ENCODE measurements around the gene NR4A2. TPM values are rescaled to one million over a fixed set of nuclear protein-coding genes. Genes with fewer than 3 reads are reported as not detected.

The NR4A2 gene
- total and polyA plus RNA-seq, 12 donors: 1.1 to 31.2 (median 5.3) TPM

GRCh38 chr2:156325688-156326525, 6.6 kb downstream of the NR4A2 start:
- ATAC-seq (no peak), DNase-seq (no peak)
- Histone ChIP-seq H3K9me3 (no peaks in the 10 kb centered on the region), H3K4me3 (no peak overlapping the region), H3K4me1 (peaks cover 3 to 37% (median 22%) of the 10 kb centered on the region in 9 donors), H3K36me3 (peaks cover 0 to 39% (median 5%) of the 10 kb centered on the region in 9 donors), H3K27ac (no peak overlapping the region), H3K27me3 (peaks cover 5 to 100% (median 73%) of the 10 kb centered on the region in 7 donors)
- TF ChIP-seq CTCF (IDR thresholded peaks at IDR 0.05): no peak
- 60 to 83% methylated on average over 12 of the region's 12 CpGs for WGBS, 2 donors
- intact Hi-C loops (cut with DNase I): loop anchor here in 1 of 10 donors (10.0 kb wide), 1 partner anchor 259 kb away; no protein-coding TSS in a partner anchor

GRCh38 chr2:156323754-156324153, 8.8 kb downstream of the NR4A2 start:
- Histone ChIP-seq H3K27ac (no peak overlapping the region), H3K9me3 (no peaks in the 10 kb centered on the region), H3K4me3 (no peak overlapping the region), H3K36me3 (peaks cover 0 to 28% (median 5%) of the 10 kb centered on the region in 9 donors), H3K27me3 (peaks cover 5 to 100% (median 71%) of the 10 kb centered on the region in 7 donors), H3K4me1 (peaks cover 3 to 42% (median 29%) of the 10 kb centered on the region in 9 donors)
- no peak for TF ChIP-seq CTCF (IDR thresholded peaks at IDR 0.05)
- ATAC-seq (no peak), DNase-seq (no peak)
- 76 to 77% methylated on average over 2 of the region's 2 CpGs for WGBS, 2 donors
- intact Hi-C loops (cut with DNase I): loop anchor here in 1 of 10 donors (10.0 kb wide), 1 partner anchor 261 kb away; no protein-coding TSS in a partner anchor

- no peak for DNase-seq
- Histone ChIP-seq H3K4me3 (peak overlapping the region in 7 of 10 donors; percentile 33 to 62 (median 51)), H3K9me3 (no peaks in the 10 kb centered on the region), H3K27me3 (peaks cover 5 to 95% (median 61%) of the 10 kb centered on the region in 7 donors), H3K4me1 (peaks cover 3 to 42% (median 29%) of the 10 kb centered on the region in 9 donors), H3K36me3 (peaks cover 0 to 24% (median 0%) of the 10 kb centered on the region in 9 donors), H3K27ac (no peak overlapping the region)
- intact Hi-C loops (cut with DNase I): loop anchor here in 1 of 10 donors (10.0 kb wide), 1 partner anchor 262 kb away; no protein-coding TSS in a partner anchor
- TF ChIP-seq CTCF (IDR thresholded peaks at IDR 0.05): no peak
- WGBS, 2 donors: 11 to 19% methylated on average over 26 of the region's 26 CpGs
- no peak for ATAC-seq
Observed at GRCh38 chr2:156322686-156323231, 9.8 kb downstream of the NR4A2 start.

GRCh38 chr2:156322051-156322685, 10.4 kb downstream of the NR4A2 start:
- no peak for TF ChIP-seq CTCF (IDR thresholded peaks at IDR 0.05)
- Histone ChIP-seq H3K4me1 (peaks cover 3 to 42% (median 29%) of the 10 kb centered on the region in 9 donors), H3K36me3 (peaks cover 0 to 18% (median 0%) of the 10 kb centered on the region in 9 donors), H3K4me3 (peak overlapping the region in 9 of 10 donors; percentile 30 to 62 (median 48)), H3K27ac (no peak overlapping the region), H3K9me3 (no peaks in the 10 kb centered on the region), H3K27me3 (peaks cover 5 to 95% (median 59%) of the 10 kb centered on the region in 7 donors)
- DNase-seq: no peak
- ATAC-seq: peak in 1 of 8 donors; percentile 4
- intact Hi-C loops (cut with DNase I): loop anchor here in 1 of 10 donors (10.0 kb wide), 1 partner anchor 263 kb away; no protein-coding TSS in a partner anchor
- WGBS, 2 donors: 7 to 12% methylated on average over 21 of the region's 21 CpGs
